Left lobe of liver (tissue), 2 donors: ENCODE measurements around the gene DAGLB. TPM values are rescaled to one million over a fixed set of nuclear protein-coding genes. Genes with fewer than 3 reads are reported as not detected.

Source experiments
- ATAC-seq: fragments of 200-7000 bp; cut with Tn5 transposase; one replicate; pipeline ENCODE4 v1.9.1; 2020; ENCODE audit warnings: mild to moderate bottlenecking, moderate library complexity
- DNase-seq: peaks from one replicate; pipeline ENCODE4 v3.0.0-alpha.2; 2020; ENCODE audit warnings: low spot score
- total RNA-seq: library from RNA; stranded (reverse); gene quantifications from one replicate; pipeline ENCODE4 v1.2.1, GENCODE V29; 2021
- donor health status: DM: no; HTN: no; CAD: no; lungs with moderate emphysema.
- donor health status: DM: no; HTN: yes; CAD: no.

DAGLB gene
- total RNA-seq, 1 donor from 2014 or later = 17.9 TPM

GRCh38 chr7:6432781-6433180, 15.0 kb downstream of the DAGLB start:
- no peak for ATAC-seq
- no peak for DNase-seq

GRCh38 chr7:6430974-6431373, 16.8 kb downstream of the DAGLB start:
- ATAC-seq = no peak
- no peak for DNase-seq

GRCh38 chr7:6430271-6430940, 17.3 kb downstream of the DAGLB start:
- DNase-seq (no peak), ATAC-seq (no peak)

- no peak for ATAC-seq
- DNase-seq = no peak
These were observed 21.8 kb downstream of the DAGLB start for GRCh38 chr7:6425948-6426347.

GRCh38 chr7:6423942-6424701, 23.6 kb downstream of the DAGLB start:
- peak; percentile 4 for ATAC-seq
- no peak for DNase-seq

- DNase-seq (no peak), ATAC-seq (no peak)
These were observed 24.7 kb downstream of the DAGLB start for GRCh38 chr7:6422926-6423632.

- DNase-seq = no peak
- no peak for ATAC-seq
These were observed 25.7 kb downstream of the DAGLB start for GRCh38 chr7:6422095-6422494.

- ATAC-seq (no peak), DNase-seq (no peak)
These were observed 27.1 kb downstream of the DAGLB start for GRCh38 chr7:6420680-6421079.

- ATAC-seq = peak; percentile 96
- DNase-seq = peak; percentile 96
These were observed 28.4 kb downstream of the DAGLB start for GRCh38 chr7:6419310-6419773.

GRCh38 chr7:6417408-6417807, 30.3 kb downstream of the DAGLB start:
- ATAC-seq (no peak), DNase-seq (no peak)

GRCh38 chr7:6416516-6417145, 31.1 kb downstream of the DAGLB start:
- no peak for ATAC-seq
- DNase-seq = no peak

GRCh38 chr7:6413637-6414036, 34.1 kb downstream of the DAGLB start:
- ATAC-seq (no peak), DNase-seq (no peak)

GRCh38 chr7:6409944-6410693, 37.6 kb downstream of the DAGLB start:
- DNase-seq = no peak
- peak; percentile 30 for ATAC-seq

- ATAC-seq = no peak
- DNase-seq = no peak
These were observed 38.7 kb downstream of the DAGLB start for GRCh38 chr7:6409091-6409490.

GRCh38 chr7:6407434-6407833, 40.3 kb downstream of the DAGLB start:
- no peak for DNase-seq
- ATAC-seq = no peak

GRCh38 chr7:6406121-6406520, 41.6 kb downstream of the DAGLB start:
- no peak for ATAC-seq

GRCh38 chr7:6403907-6404306, 43.8 kb downstream of the DAGLB start:
- peak; percentile 19 for ATAC-seq

More at GRCh38 chr7:6406121-6406520, 41.6 kb downstream of the DAGLB start:
- DNase-seq = no peak

GRCh38 chr7:6402741-6403140, 45.0 kb downstream of the DAGLB start:
- ATAC-seq = no peak

More at GRCh38 chr7:6403907-6404306, 43.8 kb downstream of the DAGLB start:
- no peak for DNase-seq

GRCh38 chr7:6402041-6402440, 45.7 kb downstream of the DAGLB start:
- ATAC-seq = no peak
- DNase-seq = no peak

More at GRCh38 chr7:6402741-6403140, 45.0 kb downstream of the DAGLB start:
- DNase-seq = no peak

- DNase-seq (no peak), ATAC-seq (no peak)
These were observed 46.2 kb downstream of the DAGLB start for GRCh38 chr7:6401536-6401935.
